Hematopoietic multipotent progenitor cell treated with erythropoietin and hydrocortisone succinate and interleukin-3 and kit ligand, for 6 days (in vitro differentiated cells): ENCODE measurements around the gene UMAD1.
"Not testable (repeated sequence)": the region's sequence is repeated elsewhere in the genome, so short reads cannot be mapped to it uniquely, and the experiment has no call there.

Experiments used
- DNase-seq: peaks from one replicate; pipeline ENCODE4 v3.0.0-alpha.2; 2015

The UMAD1 gene

DNA sequence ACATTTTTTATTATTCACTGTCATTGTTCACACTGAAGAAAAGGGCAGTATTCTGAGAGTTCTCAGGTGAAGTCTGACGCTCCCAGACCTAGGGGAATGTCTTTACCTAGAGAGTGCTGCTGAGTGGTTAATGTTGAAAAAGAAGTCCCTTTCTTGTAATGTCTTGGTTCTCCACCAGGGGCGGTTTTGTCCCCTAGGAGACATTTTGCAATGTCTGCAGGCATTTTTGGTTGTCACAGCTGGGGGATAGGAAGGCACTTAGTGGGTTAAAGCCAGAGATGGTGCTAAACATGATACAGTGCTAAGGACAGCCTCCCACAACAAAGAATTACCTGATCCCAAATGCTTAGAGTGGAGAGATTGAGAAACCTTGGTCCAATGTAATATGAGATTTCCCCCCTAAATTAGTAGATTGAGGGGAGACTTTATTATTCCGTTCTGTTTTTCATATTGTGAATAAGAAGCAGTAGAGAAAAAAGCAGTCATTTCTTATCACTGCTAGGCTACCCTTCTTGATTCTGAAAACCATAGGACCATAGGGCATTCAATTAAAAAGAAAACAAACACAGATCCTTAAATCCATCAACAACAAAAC is 13.1 kb downstream of the UMAD1 start:
- DNase-seq: peak; percentile 49

DNA sequence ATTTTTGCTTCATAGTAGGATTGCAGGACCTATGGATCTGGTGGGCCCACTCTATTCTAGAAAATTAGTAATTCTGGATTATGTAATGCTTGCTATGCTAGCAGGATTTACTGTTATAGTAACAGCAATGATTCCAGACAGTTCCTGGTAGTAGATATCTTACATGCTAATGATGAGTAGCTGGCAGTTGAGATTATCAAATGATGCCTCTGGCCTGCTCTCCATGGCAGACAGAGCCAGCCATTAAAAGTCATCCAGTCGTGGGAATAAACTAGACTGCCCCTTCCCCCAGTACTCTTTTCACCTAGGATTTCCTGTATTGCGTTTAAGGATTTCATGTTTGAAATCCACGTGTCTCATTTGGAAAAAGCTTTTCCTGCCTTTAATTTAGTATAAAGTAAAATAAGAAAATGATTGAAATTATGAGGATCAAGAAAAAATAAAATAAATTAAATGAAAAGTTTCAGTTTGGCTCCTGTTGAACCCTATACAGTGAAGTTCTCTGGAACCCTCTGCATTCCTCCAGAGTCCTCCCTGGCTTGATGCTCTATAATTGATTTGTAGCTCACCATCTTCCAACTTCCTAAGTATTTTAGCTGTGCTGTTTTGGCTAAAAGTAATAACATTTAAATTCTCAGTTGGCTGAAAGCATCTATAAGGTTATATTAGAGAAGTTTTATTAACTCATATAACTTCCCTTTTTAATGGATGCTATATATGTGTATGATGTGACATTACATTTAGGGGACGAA is 14.6 kb downstream of the UMAD1 start:
- DNase-seq: peak; percentile 15

DNA sequence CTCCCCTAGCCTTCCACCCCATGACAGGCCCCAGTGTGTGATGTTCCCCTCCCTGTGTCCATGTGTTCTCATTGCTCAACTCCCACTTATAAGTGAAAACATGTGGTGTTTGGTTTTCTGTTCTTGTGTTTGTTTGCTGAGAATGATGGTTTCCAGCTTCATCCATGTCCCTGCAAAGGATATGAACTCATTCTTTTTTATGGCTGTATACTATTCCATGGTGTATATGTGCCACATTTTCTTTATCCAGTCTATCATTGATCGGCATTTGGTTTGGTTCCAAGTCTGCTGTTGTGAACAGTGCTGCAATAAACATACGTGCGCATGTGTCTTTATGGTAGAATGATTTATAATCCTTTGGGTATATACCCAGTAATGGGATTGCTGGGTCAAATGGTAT is 15.9 kb downstream of the UMAD1 start:
- DNase-seq: not testable (repeated sequence)

DNA sequence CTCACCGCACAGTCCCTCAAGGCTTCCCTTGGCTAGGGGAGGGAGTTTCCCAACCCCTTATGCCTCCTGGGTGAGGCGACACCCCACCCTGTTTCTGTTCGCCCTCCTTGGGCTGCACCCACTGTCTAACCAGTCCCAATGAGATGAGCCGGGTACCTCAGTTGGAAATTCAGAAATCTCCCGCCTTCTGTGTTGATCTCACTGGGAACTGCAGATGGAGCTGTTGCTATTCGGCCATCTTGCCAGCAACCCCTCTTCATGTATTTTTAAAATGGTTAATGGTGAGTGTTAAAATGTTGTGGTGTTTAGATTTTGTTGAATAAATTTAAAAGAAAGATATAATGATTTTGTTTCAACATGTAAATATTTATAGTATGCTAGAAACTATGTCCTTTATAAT is 22.0 kb downstream of the UMAD1 start:
- DNase-seq: peak; percentile 39

DNA sequence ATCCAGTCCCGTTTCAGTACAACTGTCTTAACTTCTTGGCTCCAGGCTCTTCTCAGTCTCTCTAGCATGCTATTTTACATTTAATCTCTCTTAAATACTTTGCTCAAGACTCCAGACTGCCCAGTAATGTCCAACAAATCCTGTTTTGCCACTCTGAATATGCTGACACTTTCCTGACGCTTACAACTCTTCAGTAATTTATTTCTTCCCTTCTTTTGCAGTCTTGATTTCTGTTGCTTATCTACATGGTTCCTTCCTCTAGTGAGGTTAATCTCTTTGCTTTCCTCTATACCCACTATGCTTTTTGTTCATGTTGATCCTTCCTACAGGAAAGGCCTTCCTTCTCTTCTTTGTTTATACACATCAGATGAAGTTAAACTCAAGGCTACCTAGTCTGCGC is 23.7 kb downstream of the UMAD1 start:
- no peak for DNase-seq

DNA sequence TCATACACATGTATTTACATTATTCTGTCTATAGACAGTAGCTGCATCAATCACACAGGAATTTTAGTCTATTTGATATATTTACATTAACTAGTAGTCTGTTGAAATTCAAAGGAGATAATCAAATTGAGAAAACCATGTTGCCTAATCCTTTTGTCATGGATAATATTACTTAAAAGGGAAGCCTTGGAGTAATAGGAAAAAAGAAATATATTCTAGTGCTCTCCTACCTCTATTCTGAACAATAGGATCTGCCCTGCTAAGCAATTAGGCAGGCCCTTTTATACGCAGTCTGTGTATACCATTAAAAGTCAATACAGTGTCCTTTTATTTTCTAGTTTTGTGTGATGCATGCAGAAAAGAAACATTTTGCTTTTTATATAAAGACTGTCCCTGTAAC is 24.5 kb downstream of the UMAD1 start:
- no peak for DNase-seq

DNA sequence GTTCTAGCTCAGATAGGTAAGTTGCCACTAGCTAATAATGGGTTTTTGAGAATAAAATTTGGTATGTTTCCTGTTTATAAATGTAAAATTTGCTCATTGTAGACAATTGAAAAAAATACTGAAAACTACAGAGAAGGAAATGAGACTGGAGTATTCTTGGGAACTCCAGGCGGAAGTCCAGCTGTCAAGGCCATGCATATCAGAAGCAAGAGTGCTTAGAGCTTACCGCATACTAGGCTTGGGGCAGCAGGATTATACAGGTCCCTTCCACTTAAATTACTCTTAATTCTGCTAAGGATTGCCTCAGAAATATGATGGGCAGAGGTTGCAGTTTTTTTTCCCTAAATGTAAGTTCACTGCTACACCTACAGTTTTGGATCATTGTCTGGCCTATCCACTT is 26.6 kb downstream of the UMAD1 start:
- DNase-seq: no peak

DNA sequence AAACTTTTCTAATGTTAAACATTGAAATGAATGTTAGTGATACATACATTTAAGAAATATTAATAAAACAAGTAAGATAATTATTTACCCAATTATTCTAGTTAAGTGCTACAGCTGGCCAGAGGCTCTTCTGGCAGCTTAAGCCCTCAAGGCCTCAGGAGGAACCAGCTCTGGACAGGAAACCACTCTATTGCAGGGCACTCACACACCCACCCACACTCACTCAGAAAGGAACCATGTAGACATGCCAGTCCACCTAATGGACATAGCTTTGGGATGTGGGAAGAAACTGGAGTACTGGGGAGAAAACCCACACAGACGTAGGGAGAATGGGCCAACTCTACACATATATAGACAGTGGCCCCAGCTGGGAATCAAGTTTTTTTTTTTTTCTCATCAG is 28.2 kb downstream of the UMAD1 start:
- peak; percentile 18 for DNase-seq

DNA sequence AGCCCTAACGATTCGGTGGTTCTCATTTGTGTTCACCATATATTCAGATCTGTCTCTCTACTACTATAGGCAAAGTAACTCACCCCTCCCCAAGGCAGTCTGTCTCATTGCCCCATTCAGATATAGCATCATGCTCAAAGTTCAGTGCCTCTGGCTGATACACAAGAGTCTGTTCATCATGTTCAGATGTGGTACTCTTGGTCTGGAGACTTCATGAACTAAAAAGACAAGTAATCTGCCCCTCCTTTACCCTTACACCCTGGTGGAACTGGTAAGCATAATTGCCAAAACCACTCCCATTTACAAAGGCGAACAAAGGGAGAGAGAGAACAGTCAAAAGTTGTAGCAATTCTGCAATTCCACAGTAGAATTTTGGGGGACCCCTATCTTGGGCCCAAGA is 29.9 kb downstream of the UMAD1 start:
- no peak for DNase-seq

DNA sequence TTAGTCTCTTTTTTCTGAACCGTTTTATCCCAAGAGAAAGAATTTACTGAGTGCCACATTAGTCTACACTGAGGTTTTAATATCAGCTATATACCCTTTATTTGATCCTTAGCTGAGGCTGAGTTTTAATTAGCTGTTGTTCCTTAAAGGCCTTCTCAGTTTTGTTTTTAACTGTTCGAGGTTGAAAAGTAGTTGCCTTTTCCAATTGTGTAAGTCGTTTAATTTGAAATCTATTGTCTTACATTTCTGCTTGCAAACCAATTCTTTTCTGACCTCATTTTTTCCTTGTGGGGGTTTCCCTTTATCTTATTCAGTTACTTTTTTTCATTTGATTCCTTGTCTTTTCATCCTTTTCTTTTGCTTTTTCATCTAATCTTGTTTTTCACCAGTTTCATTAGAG is 30.8 kb downstream of the UMAD1 start:
- no peak for DNase-seq

DNA sequence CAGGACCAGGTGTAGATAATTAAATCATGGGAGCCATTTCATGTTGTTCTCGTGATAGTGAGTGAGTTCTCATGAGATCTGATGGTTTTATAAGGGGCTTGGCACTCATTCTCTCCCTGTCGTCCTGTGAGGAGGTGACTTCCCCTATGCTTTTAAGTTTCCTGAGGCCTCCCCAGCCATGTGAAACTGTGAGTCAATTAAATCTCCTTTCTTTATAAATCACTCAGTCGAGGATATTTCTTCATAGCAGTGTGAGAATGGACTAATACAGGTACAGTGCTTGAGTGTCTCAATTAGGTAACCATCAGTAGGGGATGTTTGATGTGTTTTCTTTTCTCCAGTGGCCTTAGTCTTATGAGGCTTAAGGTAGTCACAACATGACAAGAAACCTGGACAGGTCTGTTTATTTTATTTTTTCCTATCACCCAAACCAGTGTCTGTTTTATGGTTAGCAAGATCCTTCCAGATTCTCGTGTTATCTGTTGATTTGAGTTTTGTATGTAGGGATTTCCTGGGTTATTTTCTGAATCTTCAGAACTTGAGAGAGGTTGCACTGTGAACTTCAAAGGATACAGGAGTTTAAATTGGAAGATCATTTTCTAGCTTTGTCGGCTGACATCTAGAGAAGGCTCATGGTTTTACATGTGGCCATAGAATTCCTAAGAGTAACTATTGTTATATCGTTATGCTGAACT is 32.1 kb downstream of the UMAD1 start:
- DNase-seq: no peak

DNA sequence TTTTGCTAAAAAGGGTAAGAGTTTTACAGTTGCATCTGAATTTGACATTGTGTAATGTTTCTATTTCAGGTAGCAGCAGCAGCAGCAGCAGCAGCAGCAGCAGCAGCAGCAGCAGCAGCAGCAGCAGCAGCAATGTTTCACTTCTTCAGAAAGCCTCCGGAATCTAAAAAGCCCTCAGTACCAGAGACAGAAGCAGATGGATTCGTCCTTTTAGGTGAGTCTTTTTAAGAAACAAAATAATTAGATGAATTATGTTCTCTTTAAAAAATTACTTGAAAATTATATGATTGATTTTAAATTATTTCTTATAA is 32.6 kb downstream of the UMAD1 start:
- no peak for DNase-seq

DNA sequence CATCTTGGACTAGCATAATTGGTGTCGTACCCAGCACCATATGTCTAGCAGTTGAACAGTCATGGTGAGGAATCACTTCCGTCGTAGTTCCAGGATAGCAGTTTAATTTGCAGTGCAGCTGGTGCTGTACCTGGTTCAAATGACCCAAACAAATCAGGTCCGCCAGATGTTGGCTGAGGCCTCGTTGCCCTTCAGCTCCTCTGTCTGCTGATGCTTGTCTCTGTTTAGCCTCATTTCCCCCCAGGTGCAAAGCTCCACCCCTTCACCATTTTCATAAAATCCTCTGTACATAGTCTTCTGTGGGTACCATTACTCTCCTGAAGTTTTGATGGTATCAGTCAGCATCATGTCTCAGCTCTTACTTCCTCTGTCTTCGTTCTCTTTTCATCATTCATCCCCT is 35.1 kb downstream of the UMAD1 start:
- DNase-seq: no peak

DNA sequence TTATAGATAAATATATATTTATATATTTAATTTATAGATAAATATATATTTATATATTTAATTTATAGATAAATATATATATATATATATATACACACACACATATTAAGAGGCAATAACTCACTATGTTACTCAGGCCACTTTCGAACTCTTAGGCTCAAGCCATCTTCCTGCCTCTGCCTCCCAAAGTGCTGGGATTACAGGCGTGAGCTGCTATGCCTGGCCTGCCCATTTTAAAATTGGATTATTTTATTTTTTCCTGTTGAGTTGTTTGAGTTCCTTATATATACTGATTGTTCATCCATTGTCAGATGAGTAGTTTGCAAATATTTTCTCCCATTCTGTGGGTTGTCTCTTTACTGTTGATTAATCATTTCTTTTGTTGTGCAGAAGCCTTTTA is 39.1 kb downstream of the UMAD1 start:
- peak; percentile 17 for DNase-seq

DNA sequence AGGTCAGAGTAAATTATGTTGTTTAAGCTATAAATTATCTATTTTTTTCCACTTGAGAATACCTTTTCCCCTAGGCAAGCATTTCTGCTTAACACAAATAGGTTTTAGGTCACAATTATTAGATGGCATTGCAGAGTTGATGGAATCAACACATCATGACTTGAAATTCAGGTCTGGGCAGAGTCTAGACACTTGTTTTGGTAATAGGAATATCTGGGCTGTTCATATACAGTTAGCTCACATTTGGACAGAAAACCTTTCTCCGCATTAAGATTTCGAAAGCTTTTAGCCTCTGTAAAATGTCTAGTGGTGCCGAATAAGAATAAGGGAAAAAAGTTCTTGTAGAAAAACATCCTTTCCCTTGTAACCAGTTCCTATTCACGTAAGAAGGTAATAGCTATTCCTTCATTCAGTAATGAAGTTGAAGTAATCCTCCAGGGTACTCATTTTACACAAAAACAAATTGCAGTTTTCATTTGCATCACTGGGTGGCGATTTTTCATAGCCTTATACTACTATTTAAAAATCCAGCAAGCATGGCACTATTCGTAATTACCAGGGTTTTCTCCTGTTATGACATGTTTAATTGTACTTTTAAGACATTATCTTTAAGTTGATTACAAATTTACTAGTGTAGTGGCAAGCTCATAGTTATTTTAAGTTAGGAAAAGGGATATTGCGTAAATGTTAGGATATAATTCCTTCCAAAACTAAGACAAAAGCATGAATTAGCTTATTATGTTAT is 40.8 kb downstream of the UMAD1 start:
- peak; percentile 90 for DNase-seq

DNA sequence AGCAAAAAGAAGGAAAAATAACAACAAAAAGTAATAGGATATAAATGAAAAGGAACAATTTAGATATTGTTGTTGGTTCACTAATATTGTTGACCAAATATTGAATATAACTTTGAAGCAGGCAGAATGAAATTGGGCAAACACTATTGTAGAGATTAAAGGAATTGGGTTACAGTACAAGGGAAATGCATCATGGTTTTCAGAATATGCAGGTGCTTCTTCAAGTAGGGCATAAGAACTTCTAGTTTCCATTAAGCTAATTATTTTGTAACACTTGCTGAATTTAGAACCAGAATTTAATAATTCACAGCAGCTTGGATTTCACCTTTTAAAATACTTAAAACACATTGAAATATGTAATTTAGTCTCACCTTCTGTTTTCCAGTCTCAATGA is 41.4 kb downstream of the UMAD1 start:
- no peak for DNase-seq

DNA sequence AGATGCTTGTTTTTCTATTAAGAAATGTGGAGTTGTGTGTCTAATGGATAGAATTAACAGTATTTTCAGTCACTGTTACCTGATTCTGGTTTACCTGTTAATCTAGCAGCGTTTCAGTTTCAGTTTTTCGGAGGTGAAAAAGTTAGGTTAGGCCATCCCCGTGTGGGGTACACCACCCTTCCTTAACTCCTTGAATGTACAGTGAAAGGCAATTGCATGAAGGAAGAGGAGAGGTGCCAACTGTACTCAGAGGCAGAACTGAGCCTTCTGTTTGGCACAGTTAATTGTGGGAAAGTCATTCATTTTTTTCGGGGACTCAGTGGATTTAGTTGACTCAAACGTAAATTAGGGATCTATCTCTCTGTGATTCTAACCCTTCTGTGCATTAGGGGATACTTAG is 42.3 kb downstream of the UMAD1 start:
- DNase-seq: no peak

DNA sequence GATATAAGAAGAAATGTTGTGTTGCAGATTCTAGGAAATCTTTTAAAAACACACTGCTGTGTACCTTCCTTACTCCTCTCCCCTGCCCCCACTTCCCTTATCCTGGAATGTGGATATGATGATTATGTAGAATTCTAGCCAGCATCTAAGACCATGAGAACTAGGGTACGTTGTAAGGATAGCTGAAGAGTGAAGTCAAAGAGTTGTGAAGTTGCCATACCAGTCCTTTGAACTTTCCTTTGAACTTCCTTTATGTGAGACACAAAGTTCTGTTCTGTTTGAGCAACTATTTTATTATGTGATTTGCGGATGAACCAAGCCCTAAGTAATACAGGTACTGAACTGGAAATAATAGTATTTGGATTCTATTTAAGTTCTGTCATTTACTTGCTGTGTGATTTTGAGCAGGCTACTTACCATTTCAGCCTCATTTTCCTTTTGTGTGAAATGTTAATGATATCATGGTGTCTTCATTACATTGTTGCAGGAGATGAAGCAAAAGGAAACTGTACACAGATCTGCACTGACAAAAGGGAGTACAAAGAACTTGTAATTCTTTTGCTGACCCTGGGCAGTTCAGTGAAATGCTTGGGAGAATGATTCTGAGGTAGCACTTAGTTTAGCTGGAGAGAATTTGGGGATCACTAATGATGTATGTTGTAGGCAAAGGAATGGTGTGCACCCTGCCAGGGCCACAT is 46.4 kb downstream of the UMAD1 start:
- DNase-seq: no peak

DNA sequence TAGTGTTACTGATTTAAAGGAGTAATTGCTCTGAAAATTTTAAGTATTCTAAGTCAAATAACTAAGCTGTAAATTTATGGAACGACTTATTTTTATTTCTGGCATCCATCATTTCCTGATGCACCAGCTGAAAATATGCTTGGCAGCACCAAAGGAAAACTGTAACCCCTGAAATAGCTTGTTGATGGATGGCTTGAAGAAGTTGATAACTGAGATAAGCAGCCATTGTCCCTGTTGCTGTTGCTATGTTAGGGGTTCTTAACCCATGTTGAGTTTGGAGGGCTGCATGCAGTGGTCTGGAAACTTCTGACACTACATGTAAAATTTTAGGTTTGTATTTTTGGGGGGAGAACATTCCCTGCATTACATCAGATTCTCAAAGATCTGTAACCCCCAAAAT is 47.2 kb downstream of the UMAD1 start:
- DNase-seq: no peak

DNA sequence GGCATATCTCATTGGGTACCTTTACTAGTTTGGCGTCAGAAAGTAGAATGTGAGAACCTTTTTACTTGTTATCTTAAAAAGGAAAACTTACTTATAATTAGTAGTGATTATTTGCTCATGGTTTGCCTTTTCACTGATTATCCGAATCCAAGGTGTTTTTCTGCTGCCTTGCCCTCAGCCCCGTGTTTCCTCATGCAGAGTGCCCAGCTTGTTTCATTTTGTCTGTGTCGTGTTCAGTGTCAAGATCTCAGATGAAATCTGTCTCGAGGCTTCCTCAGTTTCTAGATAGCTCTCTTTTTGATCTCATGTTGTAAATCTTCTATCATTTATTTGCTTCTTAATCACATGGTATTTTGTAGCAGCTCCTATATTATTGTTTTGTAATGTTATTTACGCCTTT is 47.8 kb downstream of the UMAD1 start:
- DNase-seq: no peak

DNA sequence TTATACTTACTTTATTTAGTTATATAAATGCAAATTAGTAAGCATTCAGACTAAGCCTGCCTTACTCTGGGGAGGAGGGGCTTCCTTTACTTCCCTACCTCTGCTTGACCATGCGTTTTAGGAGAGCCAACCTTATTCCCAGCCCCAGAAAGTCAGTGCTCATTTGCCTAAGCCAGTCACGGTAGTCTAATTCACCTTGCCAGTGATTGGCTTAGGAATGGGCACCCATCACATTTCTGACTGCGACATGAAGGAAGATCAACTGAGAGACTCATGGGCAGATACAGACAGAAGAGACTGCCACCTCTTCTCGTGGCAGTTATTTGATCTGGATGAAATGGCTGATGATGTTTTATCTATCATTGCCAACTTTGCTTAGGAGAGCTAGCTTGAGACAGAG is 48.4 kb downstream of the UMAD1 start:
- peak; percentile 23 for DNase-seq

DNA sequence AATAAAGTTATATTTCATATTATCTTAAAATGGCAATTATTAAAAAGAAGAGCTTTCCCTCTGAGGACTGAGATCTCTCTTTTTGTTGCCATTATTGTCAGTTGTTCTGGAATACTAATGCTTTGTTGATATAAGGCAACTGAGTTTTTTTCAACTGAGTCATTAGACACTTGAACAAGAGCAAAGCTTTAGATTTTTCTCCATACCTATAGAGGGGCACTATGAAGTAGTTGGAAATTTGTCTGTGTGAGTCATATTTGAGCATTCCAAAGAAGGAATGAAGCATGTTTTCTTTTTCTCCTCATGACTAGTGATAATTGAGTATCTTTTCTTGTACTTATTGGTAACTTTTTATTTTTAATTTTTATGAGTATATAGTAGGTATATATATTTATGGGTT is 53.3 kb downstream of the UMAD1 start:
- no peak for DNase-seq

DNA sequence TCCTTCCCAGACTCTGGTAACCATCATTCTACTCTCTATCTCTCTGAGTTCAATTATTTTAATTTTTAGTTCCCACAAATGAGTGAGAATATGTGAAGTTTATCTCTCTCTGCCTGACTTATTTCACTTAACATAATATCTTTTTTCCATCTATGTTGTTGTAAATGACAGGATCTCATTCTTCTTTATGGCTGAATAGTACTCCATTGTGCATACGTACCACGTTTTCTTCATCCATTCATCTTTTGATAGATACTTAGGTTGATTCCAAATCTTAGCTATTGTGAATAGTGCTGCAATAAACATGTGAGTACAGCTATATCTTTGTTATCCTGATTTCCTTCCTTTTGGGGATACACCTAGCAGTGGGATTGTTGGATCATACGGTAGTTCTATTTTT is 54.0 kb downstream of the UMAD1 start:
- no peak for DNase-seq
